OCI-LY3 (cell line): ENCODE results near the gene ITGA6.

Source experiments
- H2AFZ ChIP-seq: fragments of 200-600, 300-600 bp; shearing (Covaris generic); 2 replicates; pipeline ENCODE4 v1.6.0; 2014; ENCODE audit warnings: antibody characterized with exemption, low read depth, low read length
- H3K27ac ChIP-seq: fragments of 200-600, 300-600 bp; sonication (generic); 2 replicates; pipeline ENCODE4 v1.5.1; 2014; ENCODE audit warnings: mild to moderate bottlenecking, low read length, moderate library complexity, mixed read lengths
- H3K27me3 ChIP-seq: fragments of 200-600, 300-600 bp; sonication (generic); 2 replicates; pipeline ENCODE4 v1.6.1; 2014; ENCODE audit warnings: low read depth, low read length, mixed read lengths
- H3K36me3 ChIP-seq: fragments of 200-600, 300-600 bp; sonication (generic); replicated peaks from 2 replicates; pipeline ENCODE3; 2014; ENCODE audit warnings: low read depth, low read length, mixed read lengths
- H3K4me1 ChIP-seq: fragments of 300-600, 200-600 bp; sonication (generic); 2 replicates; pipeline ENCODE4 v1.6.1; 2014; ENCODE audit warnings: low read length, mixed read lengths
- H3K4me2 ChIP-seq: fragments of 200-600, 300-600 bp; sonication (generic); 2 replicates; pipeline ENCODE4 v1.6.1; 2014; ENCODE audit warnings: low read length, mixed read lengths
- H3K4me3 ChIP-seq: fragments of 300-600, 200-600 bp; sonication (generic); 2 replicates; pipeline ENCODE4 v1.5.1; 2014; ENCODE audit warnings: antibody characterized with exemption, mild to moderate bottlenecking, low read length, moderate library complexity
- H3K79me2 ChIP-seq: fragments of 300-600, 200-600 bp; shearing (Covaris generic); 2 replicates; pipeline ENCODE4 v1.6.1; 2014; ENCODE audit warnings: mild to moderate bottlenecking, low read length, mixed read lengths
- H3K9ac ChIP-seq: fragments of 300-600, 200-600 bp; shearing (Covaris generic); 2 replicates; pipeline ENCODE4 v1.6.0; 2014; ENCODE audit warnings: mild to moderate bottlenecking, low read length, moderate library complexity
- H3K9me3 ChIP-seq: fragments of 200-600, 300-600 bp; shearing (Covaris generic); 2 replicates; pipeline ENCODE4 v1.6.1; 2014; ENCODE audit warnings: low read length, mixed read lengths; ENCODE audit not compliant: insufficient read depth
- H4K20me1 ChIP-seq: fragments of 200-600, 300-600 bp; sonication (generic); 2 replicates; pipeline ENCODE4 v1.6.1; 2016; ENCODE audit warnings: low read length, mixed read lengths; ENCODE audit not compliant: insufficient read depth
- CTCF ChIP-seq: fragments of 200-600, 300-600 bp; sonication (generic); IDR thresholded peaks from 2 replicates; pipeline ENCODE4 v1.5.1; 2014; ENCODE audit warnings: antibody characterized with exemption, low read length, low read depth
- EZH2phosphoT487 ChIP-seq: fragments of 200-600 bp; shearing (Covaris generic); IDR thresholded peaks from 2 replicates; pipeline ENCODE4 v1.6.1; 2018; ENCODE audit warnings: antibody characterized with exemption, mixed run types, low read depth

ITGA6 gene

GRCh38 chr2:172397148-172397834, 30.1 kb upstream of the ITGA6 start:
- Histone ChIP-seq H3K4me3 (no peak overlapping the region), H3K27me3 (peaks cover 21% of the 10 kb centered on the region), H3K4me1 (no peaks in the 10 kb centered on the region), H3K27ac (no peak overlapping the region), H3K9me3 (no peaks in the 10 kb centered on the region), H3K79me2 (no peaks in the 10 kb centered on the region), H3K36me3 (no peaks in the 10 kb centered on the region), H4K20me1 (no peaks in the 10 kb centered on the region), H2AFZ (no peak overlapping the region), H3K4me2 (no peak overlapping the region), H3K9ac (no peak overlapping the region)
- TF ChIP-seq EZH2phosphoT487 (no peak), CTCF (no peak)

GRCh38 chr2:172398440-172398839, 28.9 kb upstream of the ITGA6 start:
- Histone ChIP-seq H4K20me1 (no peaks in the 10 kb centered on the region), H3K27ac (no peak overlapping the region), H3K36me3 (no peaks in the 10 kb centered on the region), H3K9me3 (no peaks in the 10 kb centered on the region), H3K27me3 (peaks cover 21% of the 10 kb centered on the region), H3K4me2 (no peak overlapping the region), H3K4me3 (no peak overlapping the region), H3K4me1 (no peaks in the 10 kb centered on the region), H2AFZ (no peak overlapping the region), H3K9ac (no peak overlapping the region), H3K79me2 (no peaks in the 10 kb centered on the region)
- TF ChIP-seq EZH2phosphoT487 (no peak), CTCF (no peak)

GRCh38 chr2:172399765-172400164, 27.6 kb upstream of the ITGA6 start:
- no peaks in the 10 kb centered on the region for H3K36me3 ChIP-seq
- TF ChIP-seq CTCF (no peak), EZH2phosphoT487 (no peak)
- no peaks in the 10 kb centered on the region for H4K20me1 ChIP-seq
- H3K27ac ChIP-seq, result no peak overlapping the region
- no peaks in the 10 kb centered on the region for H3K79me2 ChIP-seq
- H3K4me3 ChIP-seq, result no peak overlapping the region
- no peaks in the 10 kb centered on the region for H3K4me1 ChIP-seq
- H3K4me2 ChIP-seq, result no peak overlapping the region
- no peak overlapping the region for H3K9ac ChIP-seq
- peaks cover 21% of the 10 kb centered on the region for H3K27me3 ChIP-seq
- H2AFZ ChIP-seq, result no peak overlapping the region
- no peaks in the 10 kb centered on the region for H3K9me3 ChIP-seq

GRCh38 chr2:172402198-172402597, 25.2 kb upstream of the ITGA6 start:
- Histone ChIP-seq H3K79me2 (no peaks in the 10 kb centered on the region), H3K27me3 (peaks cover 7% of the 10 kb centered on the region; the same call in 1 of the 2 replicates), H3K4me1 (no peaks in the 10 kb centered on the region), H3K4me2 (no peak overlapping the region), H3K4me3 (no peak overlapping the region), H3K9ac (no peak overlapping the region), H3K36me3 (no peaks in the 10 kb centered on the region), H3K9me3 (no peaks in the 10 kb centered on the region), H2AFZ (no peak overlapping the region), H4K20me1 (no peaks in the 10 kb centered on the region), H3K27ac (no peak overlapping the region)
- TF ChIP-seq CTCF, result no peak
